ENCODE measurements around the gene STIL.

STIL gene

GRCh38 chr1:47331875-47332274, 17.9 kb upstream of the STIL start:
- Histone ChIP-seq H3K4me1 (ENCODE audit: insufficient read depth, poor library complexity, severe bottlenecking) (peaks cover 4% of the 10 kb centered on the region), H3K36me3 (ENCODE audit: low read depth) (no peaks in the 10 kb centered on the region), H3K4me3 (ENCODE audit: severe bottlenecking) (no peak overlapping the region), H3K9me3 (ENCODE audit: severe bottlenecking) (no peaks in the 10 kb centered on the region), H3K27me3 (ENCODE audit: insufficient read depth, poor library complexity, severe bottlenecking) (no peaks in the 10 kb centered on the region), H3K27ac (ENCODE audit: poor library complexity, severe bottlenecking) (no peak overlapping the region)
- ATAC-seq (ENCODE audit: low read depth) (no peak), DNase-seq (ENCODE audit: low spot score) (no peak)
- TF ChIP-seq CTCF (IDR thresholded peaks at IDR 0.05; ENCODE audit: poor library complexity, severe bottlenecking): no peak

GRCh38 chr1:47330212-47330611, 16.3 kb upstream of the STIL start:
- H3K4me1 ChIP-seq (ENCODE audit: insufficient read depth, poor library complexity, severe bottlenecking): peaks cover 4% of the 10 kb centered on the region
- no peaks in the 10 kb centered on the region for H3K9me3 ChIP-seq (ENCODE audit: severe bottlenecking)
- H3K27ac ChIP-seq (ENCODE audit: poor library complexity, severe bottlenecking): no peak overlapping the region
- no peak overlapping the region for H3K4me3 ChIP-seq (ENCODE audit: severe bottlenecking)
- no peak for ATAC-seq (ENCODE audit: low read depth)
- DNase-seq (ENCODE audit: low spot score): no peak
- no peaks in the 10 kb centered on the region for H3K27me3 ChIP-seq (ENCODE audit: insufficient read depth, poor library complexity, severe bottlenecking)
- no peaks in the 10 kb centered on the region for H3K36me3 ChIP-seq (ENCODE audit: low read depth)
- TF ChIP-seq CTCF (IDR thresholded peaks at IDR 0.05; ENCODE audit: poor library complexity, severe bottlenecking): no peak

- no peak for ATAC-seq (ENCODE audit: low read depth)
- H3K27ac ChIP-seq (ENCODE audit: poor library complexity, severe bottlenecking): no peak overlapping the region
- no peaks in the 10 kb centered on the region for H3K27me3 ChIP-seq (ENCODE audit: insufficient read depth, poor library complexity, severe bottlenecking)
- H3K4me3 ChIP-seq (ENCODE audit: severe bottlenecking): no peak overlapping the region
- no peak for TF ChIP-seq CTCF (IDR thresholded peaks at IDR 0.05; ENCODE audit: poor library complexity, severe bottlenecking)
- H3K4me1 ChIP-seq (ENCODE audit: insufficient read depth, poor library complexity, severe bottlenecking): peaks cover 4% of the 10 kb centered on the region
- no peak for DNase-seq (ENCODE audit: low spot score)
- no peaks in the 10 kb centered on the region for H3K9me3 ChIP-seq (ENCODE audit: severe bottlenecking)
- no peaks in the 10 kb centered on the region for H3K36me3 ChIP-seq (ENCODE audit: low read depth)
Measured at GRCh38 chr1:47328992-47329391, 15.0 kb upstream of the STIL start.

GRCh38 chr1:47326271-47326670, 12.3 kb upstream of the STIL start:
- Histone ChIP-seq H3K27ac (ENCODE audit: poor library complexity, severe bottlenecking) (no peak overlapping the region), H3K9me3 (ENCODE audit: severe bottlenecking) (no peaks in the 10 kb centered on the region), H3K27me3 (ENCODE audit: insufficient read depth, poor library complexity, severe bottlenecking) (no peaks in the 10 kb centered on the region), H3K36me3 (ENCODE audit: low read depth) (no peaks in the 10 kb centered on the region), H3K4me1 (ENCODE audit: insufficient read depth, poor library complexity, severe bottlenecking) (no peaks in the 10 kb centered on the region), H3K4me3 (ENCODE audit: severe bottlenecking) (no peak overlapping the region)
- DNase-seq (ENCODE audit: low spot score): no peak
- no peak for TF ChIP-seq CTCF (IDR thresholded peaks at IDR 0.05; ENCODE audit: poor library complexity, severe bottlenecking)
- ATAC-seq (ENCODE audit: low read depth): no peak

GRCh38 chr1:47325528-47325927, 11.6 kb upstream of the STIL start:
- H3K4me3 ChIP-seq (ENCODE audit: severe bottlenecking): no peak overlapping the region
- H3K36me3 ChIP-seq (ENCODE audit: low read depth): no peaks in the 10 kb centered on the region
- TF ChIP-seq CTCF (IDR thresholded peaks at IDR 0.05; ENCODE audit: poor library complexity, severe bottlenecking): no peak
- no peaks in the 10 kb centered on the region for H3K4me1 ChIP-seq (ENCODE audit: insufficient read depth, poor library complexity, severe bottlenecking)
- H3K27ac ChIP-seq (ENCODE audit: poor library complexity, severe bottlenecking): no peak overlapping the region
- no peaks in the 10 kb centered on the region for H3K9me3 ChIP-seq (ENCODE audit: severe bottlenecking)
- DNase-seq (ENCODE audit: low spot score) (no peak), ATAC-seq (ENCODE audit: low read depth) (peak; percentile 98)
- H3K27me3 ChIP-seq (ENCODE audit: insufficient read depth, poor library complexity, severe bottlenecking): no peaks in the 10 kb centered on the region
